ENCODE results near the gene RUNDC1. TPM values are rescaled to one million over a fixed set of nuclear protein-coding genes. Genes with fewer than 3 reads are reported as not detected.

RUNDC1 gene
- total RNA-seq, 1 experiment from 2014 or later = 11.2 TPM

DNA sequence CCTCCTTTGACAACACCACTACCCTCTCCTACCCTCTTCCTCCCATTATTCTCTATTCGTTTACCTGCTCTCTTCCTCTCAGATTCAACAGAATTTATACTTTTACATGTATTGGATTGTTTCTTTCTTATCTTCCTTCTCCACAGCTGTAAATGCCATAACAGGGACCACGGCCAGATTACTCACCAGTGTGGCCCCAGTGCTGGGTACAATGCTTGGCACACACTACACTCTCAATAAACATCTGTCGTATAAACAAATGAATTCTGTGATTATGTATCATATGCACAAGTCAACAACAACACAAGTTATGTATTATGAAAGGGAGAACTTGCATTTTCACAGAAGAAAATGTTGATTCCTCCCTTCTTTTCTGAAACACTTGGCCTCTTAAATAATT lies 36.2 kb upstream of the RUNDC1 start:
- DNase-seq (ENCODE audit: low read depth, low spot score) (no peak), ATAC-seq (no peak)
- Histone ChIP-seq H3K4me1 (ENCODE audit: control insufficient read depth, insufficient read depth, low read length) (no peaks in the 10 kb centered on the region), H3K4me3 (ENCODE audit: low read depth in 2 of 2, low read length in 2 of 2) (no peak overlapping the region), H3K27ac (ENCODE audit: low read length) (no peak overlapping the region), H3K27me3 (ENCODE audit: control insufficient read depth, insufficient read depth, low read length) (no peaks in the 10 kb centered on the region), H3K9me3 (ENCODE audit: control insufficient read depth, insufficient read depth, low read depth, low read length) (no peaks in the 10 kb centered on the region), H3K36me3 (ENCODE audit: control insufficient read depth, insufficient read depth, low read length) (no peaks in the 10 kb centered on the region)
- ChIA-PET CTCF (interaction anchor here (0.7 kb wide), 1 partner anchor 13 kb away, joined by 11 read pairs; no protein-coding TSS in a partner anchor), POLR2A (no interaction called here)
- BruUV-seq (replicated peaks) = no TSS peak
- TF ChIP-seq, protein P1, sequence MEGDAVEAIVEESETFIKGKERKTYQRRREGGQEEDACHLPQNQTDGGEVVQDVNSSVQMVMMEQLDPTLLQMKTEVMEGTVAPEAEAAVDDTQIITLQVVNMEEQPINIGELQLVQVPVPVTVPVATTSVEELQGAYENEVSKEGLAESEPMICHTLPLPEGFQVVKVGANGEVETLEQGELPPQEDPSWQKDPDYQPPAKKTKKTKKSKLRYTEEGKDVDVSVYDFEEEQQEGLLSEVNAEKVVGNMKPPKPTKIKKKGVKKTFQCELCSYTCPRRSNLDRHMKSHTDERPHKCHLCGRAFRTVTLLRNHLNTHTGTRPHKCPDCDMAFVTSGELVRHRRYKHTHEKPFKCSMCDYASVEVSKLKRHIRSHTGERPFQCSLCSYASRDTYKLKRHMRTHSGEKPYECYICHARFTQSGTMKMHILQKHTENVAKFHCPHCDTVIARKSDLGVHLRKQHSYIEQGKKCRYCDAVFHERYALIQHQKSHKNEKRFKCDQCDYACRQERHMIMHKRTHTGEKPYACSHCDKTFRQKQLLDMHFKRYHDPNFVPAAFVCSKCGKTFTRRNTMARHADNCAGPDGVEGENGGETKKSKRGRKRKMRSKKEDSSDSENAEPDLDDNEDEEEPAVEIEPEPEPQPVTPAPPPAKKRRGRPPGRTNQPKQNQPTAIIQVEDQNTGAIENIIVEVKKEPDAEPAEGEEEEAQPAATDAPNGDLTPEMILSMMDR (IDR thresholded peaks at IDR 0.05) = no peak
- TF ChIP-seq TCF7L2 (IDR thresholded peaks at IDR 0.05; ENCODE audit: low read depth, low read length) (no peak), SIN3A (IDR thresholded peaks at IDR 0.05; ENCODE audit: borderline replicate concordance, insufficient read depth, low read depth, low read length) (no peak), POLR2AphosphoS5 (IDR thresholded peaks at IDR 0.05; ENCODE audit: low read depth, low read length) (no peak)
- TF ChIP-seq, protein P2, sequence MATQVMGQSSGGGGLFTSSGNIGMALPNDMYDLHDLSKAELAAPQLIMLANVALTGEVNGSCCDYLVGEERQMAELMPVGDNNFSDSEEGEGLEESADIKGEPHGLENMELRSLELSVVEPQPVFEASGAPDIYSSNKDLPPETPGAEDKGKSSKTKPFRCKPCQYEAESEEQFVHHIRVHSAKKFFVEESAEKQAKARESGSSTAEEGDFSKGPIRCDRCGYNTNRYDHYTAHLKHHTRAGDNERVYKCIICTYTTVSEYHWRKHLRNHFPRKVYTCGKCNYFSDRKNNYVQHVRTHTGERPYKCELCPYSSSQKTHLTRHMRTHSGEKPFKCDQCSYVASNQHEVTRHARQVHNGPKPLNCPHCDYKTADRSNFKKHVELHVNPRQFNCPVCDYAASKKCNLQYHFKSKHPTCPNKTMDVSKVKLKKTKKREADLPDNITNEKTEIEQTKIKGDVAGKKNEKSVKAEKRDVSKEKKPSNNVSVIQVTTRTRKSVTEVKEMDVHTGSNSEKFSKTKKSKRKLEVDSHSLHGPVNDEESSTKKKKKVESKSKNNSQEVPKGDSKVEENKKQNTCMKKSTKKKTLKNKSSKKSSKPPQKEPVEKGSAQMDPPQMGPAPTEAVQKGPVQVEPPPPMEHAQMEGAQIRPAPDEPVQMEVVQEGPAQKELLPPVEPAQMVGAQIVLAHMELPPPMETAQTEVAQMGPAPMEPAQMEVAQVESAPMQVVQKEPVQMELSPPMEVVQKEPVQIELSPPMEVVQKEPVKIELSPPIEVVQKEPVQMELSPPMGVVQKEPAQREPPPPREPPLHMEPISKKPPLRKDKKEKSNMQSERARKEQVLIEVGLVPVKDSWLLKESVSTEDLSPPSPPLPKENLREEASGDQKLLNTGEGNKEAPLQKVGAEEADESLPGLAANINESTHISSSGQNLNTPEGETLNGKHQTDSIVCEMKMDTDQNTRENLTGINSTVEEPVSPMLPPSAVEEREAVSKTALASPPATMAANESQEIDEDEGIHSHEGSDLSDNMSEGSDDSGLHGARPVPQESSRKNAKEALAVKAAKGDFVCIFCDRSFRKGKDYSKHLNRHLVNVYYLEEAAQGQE (IDR thresholded peaks at IDR 0.05; ENCODE audit: insufficient read depth in 1 of 2, low read depth in 2 of 2, low read length in 1 of 2) = no peak
- in situ Hi-C loops (cut with HindIII; ENCODE audit: low pct_unique_long_range_greater_than_20kb, low sequenced_read_pairs) = no loop called here
- intact Hi-C loops (cut with micrococcal nuclease; ENCODE audit: unreplicated experiment) = no loop called here

DNA sequence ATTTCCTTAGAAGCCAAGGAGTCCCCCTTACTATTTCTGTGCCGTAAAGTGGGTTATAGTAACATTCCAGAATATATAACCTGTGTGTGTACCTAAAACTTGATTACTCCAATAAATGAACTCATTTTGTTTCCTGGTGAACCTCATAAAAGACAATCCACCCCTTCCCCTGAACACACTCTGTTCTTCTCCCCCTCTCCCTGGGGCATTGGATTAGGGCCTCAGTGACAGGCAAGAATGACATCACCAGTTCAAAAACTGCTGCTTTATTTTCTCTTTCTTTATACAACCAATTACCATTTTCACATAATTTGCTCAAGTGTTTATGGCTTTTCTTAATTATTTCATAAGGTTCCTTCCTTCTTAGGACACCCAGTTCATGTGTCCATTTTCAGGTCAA lies 33.6 kb upstream of the RUNDC1 start:
- in situ Hi-C loops (cut with HindIII; ENCODE audit: low pct_unique_long_range_greater_than_20kb, low sequenced_read_pairs) = no loop called here
- ChIA-PET CTCF (no interaction called here), POLR2A (no interaction called here)

More for the DNA sequence above, 33.6 kb upstream of the RUNDC1 start:
- intact Hi-C loops (cut with micrococcal nuclease; ENCODE audit: unreplicated experiment) = no loop called here
- ATAC-seq (no peak), DNase-seq (ENCODE audit: low read depth, low spot score) (no peak)
- Histone ChIP-seq H3K36me3 (ENCODE audit: control insufficient read depth, insufficient read depth, low read length) (no peaks in the 10 kb centered on the region), H3K4me1 (ENCODE audit: control insufficient read depth, insufficient read depth, low read length) (no peaks in the 10 kb centered on the region), H3K9me3 (ENCODE audit: control insufficient read depth, insufficient read depth, low read depth, low read length) (no peaks in the 10 kb centered on the region), H3K4me3 (ENCODE audit: low read depth in 2 of 2, low read length in 2 of 2) (no peak overlapping the region), H3K27ac (ENCODE audit: low read length) (no peak overlapping the region), H3K27me3 (ENCODE audit: control insufficient read depth, insufficient read depth, low read length) (no peaks in the 10 kb centered on the region)
- no TSS peak for BruUV-seq (replicated peaks)
- TF ChIP-seq, protein P1 (IDR thresholded peaks at IDR 0.05) = no peak
- no peak for TF ChIP-seq SIN3A (IDR thresholded peaks at IDR 0.05; ENCODE audit: borderline replicate concordance, insufficient read depth, low read depth, low read length)
- no peak for TF ChIP-seq TCF7L2 (IDR thresholded peaks at IDR 0.05; ENCODE audit: low read depth, low read length)
- no peak for TF ChIP-seq POLR2AphosphoS5 (IDR thresholded peaks at IDR 0.05; ENCODE audit: low read depth, low read length)
- TF ChIP-seq, protein P2 (IDR thresholded peaks at IDR 0.05; ENCODE audit: insufficient read depth in 1 of 2, low read depth in 2 of 2, low read length in 1 of 2) = no peak
